IMR-90 (cell line): ENCODE measurements around the gene PSMB5. TPM values are rescaled to one million over a fixed set of nuclear protein-coding genes. Genes with fewer than 3 reads are reported as not detected.
A peak's percentile ranks its signal among the peaks of the same experiment; 100 is the strongest.

Experiments used
- ATAC-seq: fragments of 200-7000 bp; cut with Tn5 transposase; 2 replicates; pipeline ENCODE4 v1.9.1; 2020; ENCODE audit warnings: low read depth, mild to moderate bottlenecking, moderate library complexity
- BruUV-seq: library from RNA; stranded (reverse); fragments of 400-500 nt; replicated peaks from 2 replicates; lab custom pipeline; 2021; lab: Mats Ljungman, UMichigan
- CTCF ChIA-PET: fragments of 300-600 bp; formaldehyde crosslinking; extraction: SDS; loops from one replicate; lab custom pipeline; 2021; ENCODE audit warnings: antibody characterized with exemption; lab: Yijun Ruan, JAX
- POLR2A ChIA-PET: fragments of 300-600 bp; sonication (Branson Sonifier 250); formaldehyde crosslinking; loops from one replicate; lab custom pipeline; 2022; ENCODE audit warnings: antibody characterized with exemption; ENCODE audit not compliant: unreplicated experiment; lab: Charles Lee
- DNase-seq: peaks from one replicate; pipeline ENCODE4 v3.0.0; 2013
- H2AFZ ChIP-seq: replicated peaks from 2 replicates; pipeline ENCODE3; 2013; ENCODE audit warnings: low read length, mild to moderate bottlenecking; ENCODE audit not compliant: poor library complexity
- H2AK5ac ChIP-seq: 2 replicates; pipeline ENCODE4 v1.6.1; 2013; ENCODE audit warnings: low read depth, low read length, inconsistent platforms
- H2AK9ac ChIP-seq: replicated peaks from 2 replicates; pipeline ENCODE3; 2013; ENCODE audit warnings: mild to moderate bottlenecking, low read depth, low read length, moderate library complexity; ENCODE audit not compliant: poor library complexity
- H2BK120ac ChIP-seq: 2 replicates; pipeline ENCODE4 v1.6.1; 2013; ENCODE audit warnings: low read depth, low read length, inconsistent platforms
- H2BK15ac ChIP-seq: 3 replicates; pipeline ENCODE4 v1.6.1; 2013; ENCODE audit warnings: low read depth, low read length, inconsistent platforms
- H2BK20ac ChIP-seq: 2 replicates; pipeline ENCODE4 v1.6.1; 2013; ENCODE audit warnings: low read depth, mild to moderate bottlenecking, inconsistent platforms, low read length, moderate library complexity
- H2BK5ac ChIP-seq: 2 replicates; pipeline ENCODE4 v1.6.1; 2013; ENCODE audit warnings: mild to moderate bottlenecking, low read depth, low read length, inconsistent platforms; ENCODE audit not compliant: poor library complexity, severe bottlenecking
- H3K14ac ChIP-seq: replicated peaks from 2 replicates; pipeline ENCODE4 v1.6.1; 2013; ENCODE audit warnings: low read depth, low read length, inconsistent platforms
- H3K18ac ChIP-seq: 2 replicates; pipeline ENCODE4 v1.6.1; 2013; ENCODE audit warnings: low read depth, low read length, control low read depth
- H3K23ac ChIP-seq: 2 replicates; pipeline ENCODE4 v1.6.1; 2013; ENCODE audit warnings: low read depth, low read length, inconsistent platforms
- H3K27ac ChIP-seq: 2 replicates; pipeline ENCODE4 v1.5.1; 2013; ENCODE audit warnings: mild to moderate bottlenecking, control low read depth, low read length; ENCODE audit not compliant: insufficient read depth
- H3K27me3 ChIP-seq: 2 replicates; pipeline ENCODE4 v1.6.1; 2013; ENCODE audit warnings: low read length; ENCODE audit not compliant: control insufficient read depth, insufficient read depth
- H3K36me3 ChIP-seq: 2 replicates; pipeline ENCODE4 v1.6.1; 2013; ENCODE audit warnings: low read length, mixed read lengths; ENCODE audit not compliant: control insufficient read depth, insufficient read depth
- H3K4ac ChIP-seq: 2 replicates; pipeline ENCODE4 v1.6.1; 2013; ENCODE audit warnings: low read depth, low read length, inconsistent platforms
- H3K4me1 ChIP-seq: 2 replicates; pipeline ENCODE4 v1.6.1; 2013; ENCODE audit warnings: low read length, mixed read lengths; ENCODE audit not compliant: control insufficient read depth, insufficient read depth
- H3K4me2 ChIP-seq: 2 replicates; pipeline ENCODE4 v1.6.1; 2013; ENCODE audit warnings: low read depth, mild to moderate bottlenecking, control low read depth, low read length, moderate library complexity
- H3K4me3 ChIP-seq: 2 replicates; pipeline ENCODE4 v1.5.1; 2013; ENCODE audit warnings: low read depth, mild to moderate bottlenecking, control low read depth, low read length, moderate library complexity; ENCODE audit not compliant: insufficient read depth
- H3K56ac ChIP-seq: 2 replicates; pipeline ENCODE4 v1.6.1; 2013; ENCODE audit warnings: low read length, inconsistent platforms; ENCODE audit not compliant: insufficient read depth; ENCODE audit errors: extremely low read depth
- H3K79me1 ChIP-seq, 2 experiments: 2 replicates each; pipeline ENCODE4 v1.6.1; 2013; ENCODE audit warnings: low read length in 2 of 2, inconsistent platforms in 1 of 2, low read depth in 1 of 2
- H3K9ac ChIP-seq: 2 replicates; pipeline ENCODE4 v1.6.1; 2013; ENCODE audit warnings: low read depth, low read length, control low read depth
- H3K9me1 ChIP-seq: 2 replicates; pipeline ENCODE4 v1.6.1; 2013; ENCODE audit warnings: low read length, inconsistent platforms; ENCODE audit not compliant: insufficient read depth
- H3K9me3 ChIP-seq: 2 replicates; pipeline ENCODE4 v1.6.1; 2013; ENCODE audit warnings: low read length; ENCODE audit not compliant: control insufficient read depth, insufficient read depth
- H4K20me1 ChIP-seq: 2 replicates; pipeline ENCODE4 v1.6.1; 2013; ENCODE audit warnings: low read length, inconsistent platforms; ENCODE audit not compliant: insufficient read depth
- H4K5ac ChIP-seq: 2 replicates; pipeline ENCODE4 v1.6.1; 2013; ENCODE audit warnings: mild to moderate bottlenecking, low read depth, low read length, control low read depth
- H4K8ac ChIP-seq, 2 experiments: 2 replicates each; pipeline ENCODE4 v1.6.1; 2013; ENCODE audit warnings: low read depth in 2 of 2, low read length in 2 of 2, control low read depth in 1 of 2, inconsistent platforms in 1 of 2
- H4K91ac ChIP-seq: 2 replicates; pipeline ENCODE4 v1.6.1; 2013; ENCODE audit warnings: low read depth, low read length, inconsistent platforms; ENCODE audit not compliant: insufficient read depth
- CEBPB ChIP-seq: IDR thresholded peaks from 2 replicates; pipeline ENCODE4 v1.6.1; 2012; ENCODE audit warnings: low read depth, low read length, improper control_type of control experiment
- RCOR1 ChIP-seq: IDR thresholded peaks from 2 replicates; pipeline ENCODE4 v1.6.1; 2012; ENCODE audit warnings: mild to moderate bottlenecking, low read length, improper control_type of control experiment; ENCODE audit not compliant: insufficient replicate concordance
- RFX5 ChIP-seq: IDR thresholded peaks from 2 replicates; pipeline ENCODE4 v1.8.0; 2012; ENCODE audit warnings: low read depth, mild to moderate bottlenecking, low read length, moderate library complexity
- WGBS, 2 experiments: methylation state at CpG; one replicate each; pipeline versions ENCODE4 v1.1.5 to v1.1.7; 2013; ENCODE audit warnings: missing lambda C conversion rate in 2 of 2; ENCODE audit not compliant: insufficient read length in 1 of 2; ENCODE audit errors: extremely low coverage in 2 of 2; 5-methylcytosine and 5-hydroxymethylcytosine counted together
- dilution Hi-C: fragments of 300-500 bp; cut with HindIII; formaldehyde crosslinking; loops from one replicate; pipeline ENCODE4 v1.14.3; 2018; ENCODE audit warnings: low sequenced_read_pairs; ENCODE audit not compliant: unreplicated experiment
- in situ Hi-C: fragments of 300-500 bp; cut with MboI; formaldehyde crosslinking; loops from 3 replicates; pipeline ENCODE4 v1.14.3; 2019; ENCODE audit warnings: low sequenced_read_pairs, inconsistent platforms, mixed read lengths
- intact Hi-C: fragments of 100-400 bp; cut with micrococcal nuclease; formaldehyde crosslinking; loops from 2 replicates; pipeline ENCODE4 v1.10.0; 2022
- polyA plus RNA-seq, 3 experiments: library from polyadenylated mRNA; depleted of rRNA; stranded (reverse); fragments of >200 nt; gene quantifications; 2 replicates each; pipeline ENCODE4 v1.2.3, GENCODE V29; 2012; ENCODE audit warnings: low replicate concordance in 1 of 3
- total RNA-seq: library from RNA; depleted of rRNA; stranded (reverse); fragments of >200 nt; gene quantifications from 2 replicates; pipeline ENCODE4 v1.2.3, GENCODE V29; 2012

The PSMB5 gene
- total and polyA plus RNA-seq, 2 of the 4 experiments (the other 2 are of a cell fraction) = 310 to 321 TPM

- no peaks in the 10 kb centered on the region; the same call in 1 of the 2 replicates for H3K9me1 ChIP-seq
- no peaks in the 10 kb centered on the region for H4K20me1 ChIP-seq
- no peak overlapping the region for H2BK5ac ChIP-seq
- H4K91ac ChIP-seq = no peak overlapping the region
- BruUV-seq = no TSS peak
- H3K4me1 ChIP-seq = peaks cover 4% of the 10 kb centered on the region
- H3K4me3 ChIP-seq = no peak overlapping the region
- no peaks in the 10 kb centered on the region for H3K9me3 ChIP-seq
- no peak overlapping the region for H4K5ac ChIP-seq
- in situ Hi-C loops = no loop called here
- ATAC-seq (no peak), DNase-seq (no peak)
- no peak overlapping the region for H3K4ac ChIP-seq
- no peak overlapping the region for H2BK20ac ChIP-seq
- no peaks in the 10 kb centered on the region for H3K36me3 ChIP-seq
- H3K14ac ChIP-seq = no peak overlapping the region
- CTCF ChIA-PET = no interaction called here
- H2BK120ac ChIP-seq = no peak overlapping the region
- H2AFZ ChIP-seq = no peak overlapping the region
- H3K79me1 ChIP-seq = no peaks in the 10 kb centered on the region
- H2AK5ac ChIP-seq = no peak overlapping the region
- peak overlapping the region; percentile 48 for H2AK9ac ChIP-seq
- H3K9ac ChIP-seq = no peak overlapping the region
- no peak overlapping the region for H3K23ac ChIP-seq
- H4K8ac ChIP-seq = no peak overlapping the region
- no peaks in the 10 kb centered on the region; the same call in 1 of the 2 replicates for H3K27me3 ChIP-seq
- POLR2A ChIA-PET = no interaction called here
- no peak for TF ChIP-seq RCOR1
- TF ChIP-seq CEBPB = no peak
- no peak for TF ChIP-seq RFX5
- intact Hi-C loops = no loop called here
- no peak overlapping the region for H3K18ac ChIP-seq
- dilution Hi-C loops = no loop called here
- WGBS, 2 experiments = 89% methylated on average over 2 of the region's 9 CpGs; no CpG with 5 or more reads in 1 of the 2 experiments
- H3K27ac ChIP-seq = no peak overlapping the region
- H3K56ac ChIP-seq = no peak overlapping the region
- no peak overlapping the region for H2BK15ac ChIP-seq
- no peak overlapping the region for H3K4me2 ChIP-seq
Measured at GRCh38 chr14:22997676-22998323, 36.9 kb downstream of the PSMB5 start.
